Stimulated activated CD4-positive, alpha-beta T cell treated with anti-CD3 and anti-CD28 coated beads, Interleukin-4, amount 100 ng/mL, for 24 hours (primary cell): ENCODE measurements around the gene GINS1.

Source experiments
- DNase-seq: peaks from one replicate; pipeline ENCODE4 v3.0.0-alpha.2; 2020

The GINS1 gene

DNA sequence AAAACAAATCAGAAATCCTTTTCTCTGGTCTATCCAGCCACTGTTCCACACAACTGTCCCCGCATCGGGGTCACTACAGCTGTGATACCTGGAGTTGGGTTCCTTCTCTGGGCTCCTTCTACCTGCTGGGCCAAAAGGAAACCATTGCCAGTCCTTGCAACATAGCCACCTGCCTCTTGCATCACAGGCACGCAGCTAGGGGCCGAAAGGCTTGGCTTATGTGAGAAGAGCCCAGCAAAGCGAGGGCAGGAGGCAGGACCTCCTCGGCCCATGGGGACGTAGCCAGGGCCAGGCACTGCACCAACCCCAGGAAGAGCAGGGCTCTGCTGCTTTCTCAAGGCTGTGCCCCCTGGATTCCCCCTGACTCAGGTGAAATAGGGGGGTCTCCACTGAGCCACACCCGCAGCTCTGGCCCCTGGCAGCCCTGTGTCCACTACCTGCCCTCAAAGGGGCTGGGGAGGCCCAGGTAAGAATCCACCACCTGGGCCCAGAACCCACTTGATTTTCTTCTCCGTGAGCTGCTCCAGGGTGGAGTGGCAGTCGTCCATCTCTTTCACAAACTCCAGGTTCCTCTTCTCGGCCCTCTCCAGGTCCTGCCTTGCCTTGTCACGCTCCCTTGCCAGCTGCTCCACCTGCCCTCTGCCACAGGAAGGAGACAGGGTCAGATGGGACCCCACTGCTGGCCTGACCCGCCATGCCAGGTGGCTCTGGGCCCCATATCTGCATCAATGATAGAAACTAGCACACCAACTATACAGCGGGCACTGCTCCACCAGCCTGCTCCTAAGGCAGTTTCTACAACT is 88.9 kb downstream of the GINS1 start:
- no peak for DNase-seq

DNA sequence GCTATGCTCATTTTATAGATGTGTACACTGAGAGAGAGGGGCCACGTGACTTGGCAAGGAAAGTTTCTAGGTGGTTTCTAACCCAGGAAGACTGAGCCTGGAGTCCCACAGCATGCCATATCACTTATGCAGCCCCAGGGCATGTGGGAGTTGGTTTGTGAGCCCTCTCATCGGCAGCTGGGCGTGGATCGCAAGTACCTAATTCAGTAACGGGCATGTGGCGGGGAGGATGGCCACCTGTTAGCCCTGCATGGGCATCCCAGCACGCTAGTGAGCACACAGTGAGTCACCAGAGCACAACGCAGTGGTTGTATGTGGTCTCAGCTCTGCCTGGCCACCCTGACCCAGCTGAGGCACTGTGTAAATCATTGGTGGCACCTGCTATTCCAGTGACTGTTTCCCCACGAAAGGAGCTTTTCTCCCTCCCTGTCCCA is 89.5 kb downstream of the GINS1 start:
- no peak for DNase-seq

DNA sequence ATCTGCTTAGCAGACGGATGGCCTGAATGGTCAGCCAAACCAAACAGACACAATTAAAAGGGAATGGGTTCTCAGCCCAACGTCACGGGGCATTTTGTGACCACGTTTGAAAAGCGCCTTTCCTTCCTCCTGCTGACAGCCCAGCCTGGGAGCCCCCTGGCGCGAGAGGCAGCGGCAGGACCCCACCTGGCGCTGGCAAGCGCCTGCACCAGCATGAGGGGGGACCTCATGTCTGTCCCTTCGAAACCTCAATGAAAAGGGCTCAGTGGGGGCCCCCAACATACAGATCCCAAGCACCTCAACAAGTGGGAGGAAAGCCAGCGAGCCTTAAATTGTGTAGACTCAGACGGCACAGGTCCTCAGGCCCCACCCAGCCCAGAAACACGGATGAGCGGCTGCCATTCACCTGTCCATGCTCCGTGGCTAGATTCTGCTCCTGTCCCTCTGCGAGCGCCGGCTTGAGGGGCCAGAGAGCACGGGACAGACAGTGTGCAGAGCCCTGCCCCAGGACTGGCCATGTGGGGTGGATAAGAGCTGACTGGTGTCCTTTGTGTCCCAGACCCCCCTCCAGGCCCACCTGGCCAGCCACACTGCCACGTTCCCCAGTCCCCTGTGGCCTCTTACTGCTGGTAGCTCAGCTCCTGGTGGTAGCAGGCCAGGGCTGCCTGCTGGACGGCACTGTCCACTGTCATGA is 90.3 kb downstream of the GINS1 start:
- no peak for DNase-seq
